Stimulated activated CD4-positive, alpha-beta T cell treated with anti-CD3 and anti-CD28 coated beads, Interleukin-4, amount 100 ng/mL, for 1 hour (primary cell): ENCODE results near the gene KRTAP22-2.

Experiments
- DNase-seq: peaks from one replicate; pipeline ENCODE4 v3.0.0-alpha.2; 2020

Gene KRTAP22-2

DNA sequence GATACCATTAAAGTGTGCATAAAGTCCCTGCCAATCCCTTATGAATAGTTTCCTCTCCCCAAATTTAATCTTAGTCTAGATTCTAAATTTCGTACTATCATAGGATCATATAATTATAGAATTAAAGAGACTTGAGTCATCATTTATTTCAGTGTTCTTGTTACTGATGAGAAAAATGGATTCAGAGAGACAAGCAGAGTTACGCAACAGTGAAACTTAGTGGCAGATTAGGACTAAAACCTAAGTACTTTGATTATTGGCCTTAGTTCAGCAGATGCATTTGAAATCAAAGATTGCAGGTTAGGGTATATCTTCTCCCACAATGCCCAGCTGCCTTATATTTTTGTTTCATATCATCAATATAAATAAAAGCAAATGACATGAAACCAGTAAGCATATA lies 28.2 kb downstream of the KRTAP22-2 start:
- no peak for DNase-seq

DNA sequence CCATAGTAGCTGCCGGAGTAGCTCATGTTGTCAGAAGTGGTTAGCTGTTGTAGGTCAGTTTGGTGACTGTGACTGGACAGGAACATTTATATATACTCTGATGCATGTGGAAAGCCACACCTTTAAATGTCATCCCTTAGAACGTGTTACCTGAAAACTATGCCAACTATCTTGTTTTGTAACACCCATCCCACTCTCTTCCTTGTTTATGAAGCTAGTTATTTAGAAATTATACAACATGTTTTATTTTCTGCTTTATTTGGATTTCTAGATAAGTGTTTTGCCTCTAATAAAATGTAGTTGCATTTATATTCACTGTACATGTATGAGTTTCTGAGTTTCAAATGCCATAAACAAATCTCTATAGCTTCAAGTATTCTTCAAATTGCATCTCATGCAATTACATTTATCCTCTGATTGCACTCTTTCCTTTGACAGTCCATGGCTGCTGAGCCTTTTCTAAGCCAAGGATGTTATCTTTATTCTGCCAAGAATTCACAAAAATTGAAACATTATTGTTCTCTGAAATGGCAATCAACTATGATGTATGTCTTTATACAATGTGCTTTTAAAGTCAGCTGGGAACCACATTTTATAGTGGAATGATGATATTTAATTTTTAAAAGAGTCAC lies 28.8 kb downstream of the KRTAP22-2 start, which contains the start of gene KRTAP19-7:
TSS of gene KRTAP19-7 (minus strand) at position 51 of the 632 bp plus-strand sequence. CDS start at position 26, 25 bp downstream.
- no peak for DNase-seq

GRCh38 chr21:30555095-30555494 lies 35.1 kb downstream of the KRTAP22-2 start:
- no peak for DNase-seq

DNA sequence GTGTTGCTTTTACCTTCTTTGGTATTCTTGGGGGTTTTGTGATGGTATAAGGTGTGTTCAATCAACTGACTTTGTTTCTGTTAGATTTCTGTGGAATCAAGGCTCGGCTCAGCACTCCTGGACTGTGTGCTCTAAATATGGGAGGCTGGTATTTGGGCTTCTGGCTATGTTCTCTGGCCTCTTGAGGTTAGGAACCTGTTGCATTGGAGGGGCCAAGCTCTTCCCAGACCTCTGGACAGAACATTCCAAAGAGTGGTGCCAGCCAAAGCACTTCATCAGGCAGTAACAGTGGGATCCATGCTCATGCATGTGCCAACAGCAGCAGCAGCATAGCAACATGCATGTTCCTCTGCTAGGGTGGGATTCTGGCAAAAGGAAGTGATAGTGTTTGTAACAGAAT lies 37.4 kb downstream of the KRTAP22-2 start:
- DNase-seq = no peak

GRCh38 chr21:30541764-30542163 lies 48.4 kb downstream of the KRTAP22-2 start, which contains the start of gene KRTAP19-6:
Gene KRTAP19-6 (minus strand): TSS chr21:30541864. CDS start chr21:30541833, 31 bp downstream.
- no peak for DNase-seq
